Measurements from ENCODE around the gene SLFN11. TPM values are rescaled to one million over a fixed set of nuclear protein-coding genes. Genes with fewer than 3 reads are reported as not detected.
"Not testable (repeated sequence)": the region's sequence is repeated elsewhere in the genome, so short reads cannot be mapped to it uniquely, and the experiment has no call there.

The SLFN11 gene
- total RNA-seq, 2 experiments from 2014 or later: 95.8 to 106 TPM

- no peak for TF ChIP-seq CTCF (IDR thresholded peaks at IDR 0.05)
- DNase-seq (no peak), ATAC-seq (no peak)
- no peak overlapping the region for H3K27ac Mint-ChIP-seq
- CTCF ChIA-PET: no interaction called here
- no peaks in the 10 kb centered on the region for H3K9me3 Mint-ChIP-seq
- POLR2A ChIA-PET: no interaction called here
- no peaks in the 10 kb centered on the region for H3K27me3 Mint-ChIP-seq
- H3K4me1 Mint-ChIP-seq (ENCODE audit: low read depth): peaks cover 7% of the 10 kb centered on the region
- peaks cover 3% of the 10 kb centered on the region for H3K36me3 Mint-ChIP-seq (ENCODE audit: low read depth)
- no peak overlapping the region for H3K4me3 Mint-ChIP-seq
- intact Hi-C loops (cut with micrococcal nuclease): no loop called here
Measured at GRCh38 chr17:35407531-35407930, 34.1 kb upstream of the SLFN11 start.

DNA sequence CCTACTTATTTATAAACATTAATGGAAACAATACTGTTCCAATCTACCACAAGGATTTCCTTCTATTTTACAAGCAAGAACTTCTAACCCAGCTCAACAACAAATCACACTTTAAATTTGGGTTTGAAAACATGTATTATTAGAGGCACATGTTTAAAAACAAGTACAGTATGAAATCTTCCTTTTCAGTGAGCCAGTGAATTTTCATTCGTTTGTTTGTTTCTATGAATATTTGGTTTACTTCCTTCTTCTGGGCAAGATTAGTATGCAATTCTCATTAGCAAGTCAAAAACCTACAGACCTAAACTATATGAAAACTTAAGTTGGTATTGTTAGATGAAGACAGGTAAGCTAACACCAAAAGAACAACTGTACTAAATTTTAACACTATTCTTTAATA, 33.1 kb upstream of the SLFN11 start:
- H3K36me3 Mint-ChIP-seq (ENCODE audit: low read depth): peaks cover 3% of the 10 kb centered on the region
- no peak overlapping the region for H3K27ac Mint-ChIP-seq
- ATAC-seq: no peak
- POLR2A ChIA-PET: no interaction called here
- no peak for TF ChIP-seq CTCF (IDR thresholded peaks at IDR 0.05)
- no peak overlapping the region for H3K4me3 Mint-ChIP-seq
- CTCF ChIA-PET: no interaction called here
- DNase-seq: no peak
- no peaks in the 10 kb centered on the region for H3K27me3 Mint-ChIP-seq
- intact Hi-C loops (cut with micrococcal nuclease): no loop called here
- peaks cover 11% of the 10 kb centered on the region for H3K4me1 Mint-ChIP-seq (ENCODE audit: low read depth)
- H3K9me3 Mint-ChIP-seq: no peaks in the 10 kb centered on the region

DNA sequence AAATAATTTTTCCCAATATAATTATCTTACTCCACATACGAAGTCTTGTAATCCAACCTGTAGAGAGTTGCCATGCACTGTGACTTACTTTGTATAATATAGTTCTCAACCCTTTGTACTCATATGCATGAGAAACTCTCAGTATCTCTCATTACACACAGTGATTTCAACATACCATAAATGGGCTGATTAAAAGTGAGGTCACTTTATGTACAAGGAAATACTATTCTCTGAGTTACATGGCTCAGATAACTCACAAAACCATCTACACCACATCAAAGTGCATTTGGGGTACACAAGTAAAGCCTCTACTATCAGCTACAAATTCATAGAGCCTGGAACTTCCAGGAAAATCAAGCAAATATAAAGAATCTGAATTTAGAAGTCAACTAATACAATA, 30.9 kb upstream of the SLFN11 start:
- H3K9me3 Mint-ChIP-seq: no peaks in the 10 kb centered on the region
- DNase-seq (no peak), ATAC-seq (peak; percentile 85)
- H3K4me1 Mint-ChIP-seq (ENCODE audit: low read depth): peaks cover 11% of the 10 kb centered on the region
- ChIA-PET POLR2A (no interaction called here), CTCF (interaction anchor here (1.0 kb wide), 1 partner anchor 91 kb away, joined by 3 read pairs; no protein-coding TSS in a partner anchor)
- H3K27ac Mint-ChIP-seq: no peak overlapping the region
- intact Hi-C loops (cut with micrococcal nuclease): no loop called here
- no peaks in the 10 kb centered on the region for H3K27me3 Mint-ChIP-seq
- no peaks in the 10 kb centered on the region for H3K36me3 Mint-ChIP-seq (ENCODE audit: low read depth)
- no peak overlapping the region for H3K4me3 Mint-ChIP-seq
- no peak for TF ChIP-seq CTCF (IDR thresholded peaks at IDR 0.05)

- not testable (repeated sequence) for DNase-seq; H3K4me1 Mint-ChIP-seq (ENCODE audit: low read depth); ATAC-seq
Measured at GRCh38 chr17:35393783-35394182, 20.4 kb upstream of the SLFN11 start.

GRCh38 chr17:35390663-35391062, 17.2 kb upstream of the SLFN11 start:
- CTCF ChIA-PET: no interaction called here
- no peak overlapping the region for H3K27ac Mint-ChIP-seq
- no peak for TF ChIP-seq CTCF (IDR thresholded peaks at IDR 0.05)

More at GRCh38 chr17:35393783-35394182, 20.4 kb upstream of the SLFN11 start:
- POLR2A ChIA-PET; H3K4me3 Mint-ChIP-seq; H3K27ac Mint-ChIP-seq; intact Hi-C loops (cut with micrococcal nuclease); H3K27me3 Mint-ChIP-seq; H3K36me3 Mint-ChIP-seq (ENCODE audit: low read depth); H3K9me3 Mint-ChIP-seq; CTCF ChIA-PET: not testable (repeated sequence)

GRCh38 chr17:35390156-35390555, 16.7 kb upstream of the SLFN11 start:
- Mint-ChIP-seq H3K4me1 (ENCODE audit: low read depth) (peaks cover 2% of the 10 kb centered on the region), H3K27me3 (no peaks in the 10 kb centered on the region), H3K4me3 (no peak overlapping the region), H3K36me3 (ENCODE audit: low read depth) (no peaks in the 10 kb centered on the region), H3K27ac (no peak overlapping the region), H3K9me3 (no peaks in the 10 kb centered on the region)
- no peak for TF ChIP-seq CTCF (IDR thresholded peaks at IDR 0.05)
- DNase-seq (no peak), ATAC-seq (no peak)
- ChIA-PET CTCF (no interaction called here), POLR2A (no interaction called here)
- intact Hi-C loops (cut with micrococcal nuclease): no loop called here

More at GRCh38 chr17:35390663-35391062, 17.2 kb upstream of the SLFN11 start:
- POLR2A ChIA-PET: no interaction called here
- no peak for ATAC-seq
- Mint-ChIP-seq H3K27me3 (no peaks in the 10 kb centered on the region), H3K9me3 (no peaks in the 10 kb centered on the region), H3K4me3 (no peak overlapping the region), H3K36me3 (ENCODE audit: low read depth) (no peaks in the 10 kb centered on the region), H3K4me1 (ENCODE audit: low read depth) (peaks cover 2% of the 10 kb centered on the region)
- DNase-seq: no peak
- intact Hi-C loops (cut with micrococcal nuclease): no loop called here
